NCI-H82 (cell line): ENCODE results near the gene IL34.

Experiments used
- DNase-seq: peaks from one replicate; lab custom pipeline; 2025; lab: John Stamatoyannopoulos, UW

Gene IL34

GRCh38 chr16:70678121-70678897 is 31.9 kb downstream of the IL34 start:
- DNase-seq: no peak

- DNase-seq: no peak
Observed at GRCh38 chr16:70678898-70679670, 32.7 kb downstream of the IL34 start.

- peak; percentile 28 for DNase-seq
Observed at GRCh38 chr16:70679671-70680494, 33.5 kb downstream of the IL34 start.

- no peak for DNase-seq
Observed at GRCh38 chr16:70680495-70681381, 34.4 kb downstream of the IL34 start.

- no peak for DNase-seq
Observed at GRCh38 chr16:70681382-70682238, 35.3 kb downstream of the IL34 start.

GRCh38 chr16:70682239-70683145 is 36.1 kb downstream of the IL34 start:
- no peak for DNase-seq

GRCh38 chr16:70683146-70683944 is 37.0 kb downstream of the IL34 start:
- no peak for DNase-seq

- no peak for DNase-seq
Observed at GRCh38 chr16:70684146-70685060, 38.0 kb downstream of the IL34 start.

- peak; percentile 47 for DNase-seq
Observed at GRCh38 chr16:70685061-70685937, 38.9 kb downstream of the IL34 start.

- peak; percentile 89 for DNase-seq
Observed at GRCh38 chr16:70685938-70686375, 39.6 kb downstream of the IL34 start, which contains the start of gene MTSS2. Gene MTSS2 (minus strand): TSS chr16:70686053. CDS start chr16:70685791, 262 bp downstream.

GRCh38 chr16:70686376-70687101 is 40.2 kb downstream of the IL34 start:
- peak; percentile 73 for DNase-seq

- peak; percentile 40 for DNase-seq
Observed at GRCh38 chr16:70687102-70687511, 40.7 kb downstream of the IL34 start.

GRCh38 chr16:70687671-70688245 is 41.4 kb downstream of the IL34 start:
- no peak for DNase-seq

- DNase-seq: no peak
Observed at GRCh38 chr16:70688246-70688742, 41.9 kb downstream of the IL34 start.
